ENCODE data around the gene METTL13. TPM values are rescaled to one million over a fixed set of nuclear protein-coding genes. Genes with fewer than 3 reads are reported as not detected.

METTL13 gene
- total RNA-seq, 4 donors from 2014 or later = 14.0 to 20.8 (median 18.3) TPM

DNA sequence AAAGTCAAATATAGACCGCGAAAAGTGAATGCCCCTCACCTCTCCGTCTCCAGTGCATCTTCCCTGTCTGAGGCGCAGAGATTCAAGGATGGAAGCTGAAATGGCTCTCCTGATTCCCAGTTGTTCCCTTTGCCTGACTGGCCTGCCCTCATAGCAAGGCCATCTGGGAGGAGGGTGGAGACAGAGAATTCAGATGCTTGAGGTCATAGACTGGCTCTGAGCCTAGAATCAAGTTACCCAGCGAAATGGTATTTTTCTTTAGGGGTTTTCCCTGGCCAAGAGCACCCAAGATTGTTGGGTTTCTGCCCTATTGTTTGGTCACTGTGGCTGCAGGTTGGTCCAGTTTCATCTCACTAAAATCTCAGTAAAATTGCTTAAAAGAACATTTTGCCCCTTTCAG lies 7.2 kb downstream of the METTL13 start:
- peaks cover 4 to 96% (median 50%) of the 10 kb centered on the region in 3 donors for H3K36me3 ChIP-seq
- no peak for DNase-seq
- intact Hi-C loops (cut with DNase I) = no loop called here
- H3K27ac ChIP-seq = no peak overlapping the region
- H3K27me3 ChIP-seq = no peaks in the 10 kb centered on the region
- TF ChIP-seq POLR2A (IDR thresholded peaks at IDR 0.05) (no peak), CTCF (IDR thresholded peaks at IDR 0.05) (no peak)
- H3K4me3 ChIP-seq = no peak overlapping the region
- WGBS, 2 donors = 75 to 82% methylated on average over 4 to 5 of the region's 5 CpGs
- peaks cover 0 to 24% (median 5%) of the 10 kb centered on the region in 3 donors for H3K4me1 ChIP-seq
- no peaks in the 10 kb centered on the region for H3K9me3 ChIP-seq

- intact Hi-C loops (cut with DNase I) = no loop called here
- WGBS, 2 donors = 92 to 100% methylated on average over 4 to 6 of the region's 6 CpGs
- peaks cover 6 to 99% (median 57%) of the 10 kb centered on the region in 3 donors for H3K36me3 ChIP-seq
- no peak for TF ChIP-seq POLR2A (IDR thresholded peaks at IDR 0.05)
- no peak for TF ChIP-seq CTCF (IDR thresholded peaks at IDR 0.05)
- H3K9me3 ChIP-seq = no peaks in the 10 kb centered on the region
- no peak overlapping the region for H3K27ac ChIP-seq
- DNase-seq = no peak
- no peaks in the 10 kb centered on the region for H3K27me3 ChIP-seq
- H3K4me3 ChIP-seq = no peak overlapping the region
- peaks cover 0 to 8% (median 0%) of the 10 kb centered on the region in 3 donors for H3K4me1 ChIP-seq
Measured at GRCh38 chr1:171790318-171790717, 8.9 kb downstream of the METTL13 start.

- Histone ChIP-seq H3K4me3 (no peak overlapping the region), H3K36me3 (peaks cover 15 to 99% (median 46%) of the 10 kb centered on the region in 3 donors), H3K4me1 (no peaks in the 10 kb centered on the region), H3K27ac (no peak overlapping the region), H3K27me3 (no peaks in the 10 kb centered on the region), H3K9me3 (no peaks in the 10 kb centered on the region)
- TF ChIP-seq POLR2A (IDR thresholded peaks at IDR 0.05) (no peak), CTCF (IDR thresholded peaks at IDR 0.05) (no peak)
- no peak for DNase-seq
- 86 to 88% methylated on average over 7 of the region's 7 CpGs for WGBS, 2 donors
- intact Hi-C loops (cut with DNase I) = no loop called here
Measured at GRCh38 chr1:171792656-171793369, 11.4 kb downstream of the METTL13 start.

GRCh38 chr1:171793636-171794035 lies 12.2 kb downstream of the METTL13 start:
- DNase-seq = no peak
- Histone ChIP-seq H3K27ac (no peak overlapping the region), H3K27me3 (no peaks in the 10 kb centered on the region), H3K9me3 (no peaks in the 10 kb centered on the region), H3K4me1 (no peaks in the 10 kb centered on the region), H3K36me3 (peaks cover 18 to 99% (median 41%) of the 10 kb centered on the region in 3 donors), H3K4me3 (no peak overlapping the region)
- intact Hi-C loops (cut with DNase I) = no loop called here
- no peak for TF ChIP-seq POLR2A (IDR thresholded peaks at IDR 0.05)
- TF ChIP-seq CTCF (IDR thresholded peaks at IDR 0.05) = no peak
- WGBS, 2 donors = 89 to 100% methylated on average over 1 of the region's 1 CpG

DNA sequence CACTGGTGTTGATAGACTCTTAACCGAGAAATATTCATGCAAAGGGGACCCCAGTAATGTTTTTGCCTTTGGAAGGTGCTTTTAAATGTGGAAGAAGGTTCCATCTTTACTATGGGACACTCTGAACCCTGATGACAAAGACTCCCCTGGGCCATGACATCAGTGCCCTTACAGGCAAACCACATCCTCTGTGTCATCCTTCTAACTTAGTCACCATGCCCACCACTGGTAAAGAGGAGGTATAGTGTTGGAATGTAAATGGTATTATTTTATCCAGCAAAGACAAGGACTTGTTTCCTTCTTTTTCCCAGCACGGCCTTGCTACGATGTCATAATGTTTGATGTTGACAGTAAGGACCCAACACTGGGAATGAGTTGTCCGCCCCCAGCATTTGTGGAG lies 12.6 kb downstream of the METTL13 start:
- 87 to 96% methylated on average over 4 of the region's 4 CpGs for WGBS, 2 donors
- no peak for TF ChIP-seq CTCF (IDR thresholded peaks at IDR 0.05)
- Histone ChIP-seq H3K27ac (no peak overlapping the region), H3K27me3 (no peaks in the 10 kb centered on the region), H3K36me3 (peaks cover 18 to 97% (median 37%) of the 10 kb centered on the region in 3 donors), H3K4me3 (no peak overlapping the region), H3K9me3 (no peaks in the 10 kb centered on the region), H3K4me1 (no peaks in the 10 kb centered on the region)
- DNase-seq = no peak
- intact Hi-C loops (cut with DNase I) = no loop called here
